ENCODE results near the gene ARHGAP15. TPM values are rescaled to one million over a fixed set of nuclear protein-coding genes. Genes with fewer than 3 reads are reported as not detected.

The ARHGAP15 gene
- total RNA-seq, 2 donors from 2014 or later, result 12.0 to 23.2 TPM

DNA sequence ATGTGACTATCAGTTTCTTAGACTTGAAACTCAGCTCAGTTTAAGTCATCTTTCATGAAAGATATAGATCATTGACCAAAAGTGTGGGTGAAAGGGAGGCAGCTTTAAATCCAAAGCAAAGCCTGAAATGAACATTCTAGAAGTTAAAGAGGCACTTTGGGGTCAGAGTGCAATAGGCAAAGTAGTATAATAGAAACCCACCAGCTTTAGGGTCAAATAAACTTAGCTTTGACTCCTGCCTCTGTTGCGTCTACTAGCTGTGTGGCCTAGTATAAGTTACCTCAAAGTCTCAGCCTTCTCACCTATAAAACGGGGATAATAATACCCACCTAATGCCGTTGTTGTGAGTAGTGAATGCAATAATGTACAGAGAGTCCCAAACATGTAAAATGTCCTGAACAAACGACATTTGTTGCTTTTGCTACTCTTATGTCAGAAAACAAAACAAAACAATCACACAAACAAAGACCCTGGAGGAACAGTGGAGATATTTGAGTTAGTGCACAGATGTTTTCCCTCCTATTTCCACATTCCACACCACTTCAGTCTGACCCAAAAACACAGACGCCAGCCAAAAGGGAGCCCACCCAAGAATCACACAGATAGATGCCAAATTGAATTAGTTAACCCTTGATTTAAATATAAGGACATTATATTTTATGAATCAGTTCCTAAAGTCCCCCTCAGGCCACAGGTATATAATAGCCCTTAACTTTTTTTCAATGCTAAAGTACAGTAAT is 657.0 kb downstream of the ARHGAP15 start:
- DNase-seq (ENCODE audit: low spot score), result no peak
- intact Hi-C loops (cut with DNase I), result no loop called here

DNA sequence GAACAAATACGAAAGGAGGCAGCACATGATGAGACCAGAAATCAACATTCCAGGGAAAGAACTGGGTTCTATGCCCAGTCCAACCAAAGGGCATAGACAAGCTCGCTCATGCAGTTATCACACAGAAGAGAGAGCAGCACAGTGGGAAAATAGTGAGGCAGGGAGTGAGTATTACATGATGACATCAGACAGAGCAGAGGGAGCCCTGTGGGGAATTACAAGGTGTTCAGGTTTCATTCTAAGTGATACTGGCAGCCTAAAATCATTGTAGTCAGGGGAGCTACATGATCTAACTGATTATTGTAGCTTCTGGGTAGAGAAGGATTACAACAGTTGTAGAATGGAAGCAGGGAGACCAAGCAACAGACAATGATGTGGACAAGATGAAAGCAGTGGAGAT is 658.5 kb downstream of the ARHGAP15 start:
- intact Hi-C loops (cut with DNase I), result no loop called here
- DNase-seq (ENCODE audit: low spot score), result no peak

DNA sequence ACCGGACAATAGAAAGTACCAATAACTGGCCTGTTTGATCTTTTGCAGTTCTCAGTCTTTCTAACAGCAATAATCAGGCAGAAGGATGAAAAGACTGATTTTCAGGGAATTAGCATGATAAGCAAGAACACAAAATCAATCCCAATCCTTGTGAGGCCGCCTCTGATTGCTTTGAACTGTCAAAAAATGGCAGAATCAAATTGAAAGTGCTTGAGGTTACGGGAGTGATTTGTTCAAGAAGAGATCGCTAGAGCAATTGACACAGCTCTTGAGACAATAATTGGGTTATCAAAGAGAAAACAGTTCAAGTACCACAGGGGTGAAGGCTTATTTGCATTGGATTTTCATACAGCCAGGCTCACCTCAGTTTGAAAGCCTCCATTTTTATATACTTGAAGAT is 663.4 kb downstream of the ARHGAP15 start:
- intact Hi-C loops (cut with DNase I), result no loop called here
- no peak for DNase-seq (ENCODE audit: low spot score)

DNA sequence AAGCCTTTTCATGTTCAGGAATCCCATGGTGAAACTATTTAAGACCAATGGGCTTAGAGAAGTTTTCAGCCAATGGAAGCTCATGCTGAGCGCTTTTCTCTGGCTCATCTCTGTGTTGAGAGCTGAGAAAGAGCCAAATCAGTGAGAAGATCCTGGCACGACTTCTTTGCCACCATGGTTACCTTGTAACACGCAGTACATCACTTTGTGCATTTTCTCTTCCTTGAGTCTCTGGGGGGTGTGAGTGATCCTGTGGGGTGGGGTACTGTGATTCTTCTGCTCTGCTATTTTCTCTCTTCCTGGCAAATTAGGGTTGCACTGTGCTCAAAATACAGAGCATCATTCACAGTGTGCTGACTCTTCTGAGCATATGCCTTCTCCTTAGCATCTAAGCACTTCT is 664.2 kb downstream of the ARHGAP15 start:
- DNase-seq (ENCODE audit: low spot score), result no peak
- intact Hi-C loops (cut with DNase I), result no loop called here

DNA sequence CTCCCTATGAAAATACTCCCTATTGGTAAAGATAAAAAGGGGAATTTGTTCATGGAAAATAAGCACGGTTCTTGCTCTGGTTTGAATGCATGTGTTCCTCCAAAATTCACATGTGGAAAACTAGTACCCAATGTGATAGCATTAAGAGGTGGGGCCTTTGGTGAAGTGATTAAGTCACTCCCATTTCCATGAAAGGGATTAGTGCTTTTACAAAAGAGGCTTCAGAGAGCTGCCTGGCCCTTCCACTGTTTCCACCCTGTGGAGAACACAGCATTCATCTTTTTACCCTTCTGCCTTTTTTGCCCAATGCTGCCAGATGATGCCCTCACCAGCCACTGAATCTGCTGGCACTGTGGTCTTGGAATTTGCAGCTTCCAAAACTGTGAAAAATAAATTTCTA is 666.8 kb downstream of the ARHGAP15 start:
- intact Hi-C loops (cut with DNase I), result no loop called here
- no peak for DNase-seq (ENCODE audit: low spot score)

DNA sequence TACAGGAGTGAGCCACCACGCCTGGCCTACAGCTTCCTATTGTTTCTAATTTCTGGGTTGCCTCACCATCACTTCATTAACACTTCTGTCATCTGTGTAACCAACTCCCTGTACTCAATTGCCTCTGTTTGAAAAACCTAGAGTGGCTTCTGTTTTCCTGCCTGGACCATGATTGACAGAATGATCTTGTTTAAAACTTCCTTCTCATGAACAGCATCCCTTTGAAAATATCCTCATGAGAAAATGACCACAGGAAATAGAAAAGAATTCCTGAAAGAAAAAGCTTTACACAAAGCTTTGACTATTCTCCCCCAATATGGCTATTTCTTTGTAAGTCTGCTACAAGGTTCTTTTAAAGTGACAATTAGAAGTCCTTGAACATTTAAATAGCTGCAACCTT is 672.3 kb downstream of the ARHGAP15 start:
- intact Hi-C loops (cut with DNase I), result no loop called here
- no peak for DNase-seq (ENCODE audit: low spot score)

DNA sequence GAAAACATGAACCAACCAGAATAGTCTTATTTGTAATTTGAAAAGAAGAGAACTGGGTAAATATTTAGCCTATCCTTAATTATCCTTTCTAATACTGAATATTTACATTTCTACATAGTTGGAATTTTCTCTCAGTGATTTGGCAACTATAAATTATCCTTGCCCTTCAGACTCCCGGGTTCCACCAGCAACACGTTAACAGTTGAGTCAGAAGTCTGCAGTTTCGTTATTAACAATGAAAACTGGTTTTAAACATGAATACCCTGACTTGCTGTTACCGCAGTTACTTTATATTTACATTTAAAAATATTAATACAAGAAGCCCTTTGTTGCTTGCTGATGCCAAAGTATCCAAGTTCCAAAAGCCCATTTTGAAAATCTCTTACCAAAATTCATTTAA is 673.0 kb downstream of the ARHGAP15 start:
- intact Hi-C loops (cut with DNase I), result no loop called here
- DNase-seq (ENCODE audit: low spot score), result no peak

DNA sequence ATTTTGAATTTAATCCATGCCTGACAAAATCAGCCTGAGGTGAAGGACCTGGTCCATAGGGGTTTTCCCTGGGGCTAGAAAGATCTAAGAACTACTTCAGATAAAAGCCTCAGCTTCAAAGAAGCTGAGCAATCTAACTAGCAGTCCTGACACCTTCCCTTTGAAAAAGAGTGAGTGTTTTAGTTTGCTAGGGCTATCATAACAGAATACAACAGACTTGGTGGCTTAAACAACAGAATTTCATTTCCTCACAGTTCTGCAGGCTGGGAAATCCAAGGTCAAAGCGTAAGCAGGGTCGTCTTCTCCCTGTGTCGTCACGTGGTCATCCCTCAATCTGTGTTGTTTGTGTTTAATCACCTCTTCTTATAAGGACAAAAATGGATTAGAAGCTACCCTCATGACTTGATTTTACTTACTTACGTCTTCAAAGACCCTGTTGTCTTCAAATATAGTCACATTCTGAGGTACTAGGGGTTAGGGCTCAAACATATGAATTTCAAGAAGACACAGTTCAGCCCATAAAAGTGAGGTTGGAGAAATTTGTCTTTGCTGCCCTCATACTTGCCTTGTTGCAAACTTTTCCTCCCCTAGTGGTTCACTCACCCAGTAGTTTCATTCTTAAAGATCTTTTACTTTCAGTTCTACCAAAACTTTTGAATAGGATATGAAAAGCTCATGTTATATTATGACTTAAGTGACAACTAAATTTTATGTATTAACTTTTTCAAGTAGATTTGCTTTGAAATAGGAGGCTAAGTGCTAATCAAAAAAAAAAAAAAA is 673.8 kb downstream of the ARHGAP15 start:
- no peak for DNase-seq (ENCODE audit: low spot score)
- intact Hi-C loops (cut with DNase I), result no loop called here

DNA sequence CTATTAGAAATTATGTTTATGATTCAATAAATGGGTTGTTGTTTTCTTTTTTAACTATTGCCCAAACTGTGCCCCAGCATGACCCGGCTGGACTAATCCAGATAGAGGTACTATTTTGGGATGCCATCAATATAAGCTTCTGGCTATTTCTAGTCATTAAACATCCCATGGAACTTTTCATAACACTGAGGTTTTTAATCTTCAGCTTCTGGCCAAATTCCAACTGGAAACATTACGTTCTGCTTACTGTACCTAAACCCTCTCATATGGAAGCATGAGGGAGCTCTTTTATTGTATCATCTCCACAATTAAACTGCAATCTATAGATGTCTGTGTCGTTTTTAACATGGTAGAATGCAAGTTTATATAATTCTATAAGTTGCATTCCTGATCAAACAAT is 674.7 kb downstream of the ARHGAP15 start:
- DNase-seq (ENCODE audit: low spot score), result no peak
- intact Hi-C loops (cut with DNase I), result no loop called here

DNA sequence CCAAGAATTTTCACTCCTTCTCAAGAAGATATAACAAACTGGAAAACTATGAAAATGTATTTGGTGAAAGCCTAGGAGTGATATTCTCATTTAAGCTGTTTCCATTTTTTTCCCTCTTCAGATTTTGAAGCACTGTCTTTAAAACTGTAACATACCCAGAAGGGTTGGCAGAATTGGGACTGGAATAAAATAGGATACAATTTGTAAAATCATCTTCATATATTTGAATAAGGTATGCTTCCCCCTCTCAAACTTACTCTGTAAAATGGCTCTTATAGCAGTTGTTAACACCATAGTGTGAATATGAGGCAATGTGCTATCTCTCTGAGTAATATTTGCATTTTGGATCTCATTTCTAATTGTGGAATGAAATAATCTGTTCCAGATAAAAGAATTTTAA is 676.4 kb downstream of the ARHGAP15 start:
- intact Hi-C loops (cut with DNase I), result no loop called here
- no peak for DNase-seq (ENCODE audit: low spot score)

DNA sequence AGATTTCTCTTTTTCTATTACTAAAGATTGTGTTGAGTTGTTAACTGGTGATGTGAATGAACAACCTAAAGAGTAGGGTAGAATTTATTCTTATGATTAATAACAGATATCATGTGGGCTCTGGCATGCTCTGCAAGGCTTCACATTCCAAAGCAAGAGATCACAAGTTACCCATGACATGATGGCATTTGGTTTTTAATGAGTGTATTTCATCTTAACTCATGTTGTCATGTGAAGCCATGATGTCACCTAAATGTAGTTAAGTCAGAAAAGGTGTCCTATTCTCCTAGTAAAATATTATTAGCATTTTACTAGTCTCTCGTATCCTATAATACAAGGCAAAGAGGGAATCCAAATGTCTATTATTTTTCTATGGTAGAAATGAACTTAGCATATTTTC is 678.0 kb downstream of the ARHGAP15 start:
- DNase-seq (ENCODE audit: low spot score), result no peak
- intact Hi-C loops (cut with DNase I), result no loop called here

DNA sequence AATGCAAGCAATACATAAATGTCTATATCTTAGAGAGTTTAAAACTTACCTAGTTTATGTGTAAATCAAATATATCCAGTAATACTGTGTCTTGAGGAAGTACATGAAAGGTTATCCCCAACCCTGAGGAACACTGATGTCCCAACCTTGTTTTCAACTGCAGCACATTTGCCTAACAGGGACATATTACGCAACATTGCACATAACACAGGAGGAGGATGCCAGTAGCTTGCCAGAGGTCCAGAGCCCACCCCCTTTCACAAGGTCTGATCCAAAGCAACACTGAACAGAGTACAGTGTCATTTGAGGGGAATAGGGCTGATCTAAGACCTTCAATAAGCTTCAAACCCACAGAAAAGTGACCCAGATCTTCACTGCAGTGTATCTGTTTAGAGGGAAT is 678.5 kb downstream of the ARHGAP15 start:
- intact Hi-C loops (cut with DNase I), result no loop called here
- DNase-seq (ENCODE audit: low spot score), result no peak

DNA sequence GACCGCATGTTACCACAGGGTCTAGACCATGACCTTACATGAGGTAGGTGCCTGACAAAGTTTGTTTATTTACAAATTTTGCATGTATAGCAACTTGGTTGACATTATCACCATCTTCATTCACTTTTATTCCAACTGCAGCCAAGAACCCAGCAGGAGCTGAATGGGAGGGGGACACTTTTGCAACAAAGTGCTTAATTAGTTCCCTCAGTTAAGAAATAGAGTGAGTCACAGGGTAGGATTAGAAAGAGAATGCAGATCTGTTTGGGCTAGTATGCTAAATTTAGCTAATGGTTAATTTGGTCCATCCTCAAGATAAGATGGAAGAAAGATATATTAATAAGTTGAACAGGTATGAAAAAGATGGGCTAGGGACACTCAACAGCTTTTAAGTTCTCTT is 678.9 kb downstream of the ARHGAP15 start:
- intact Hi-C loops (cut with DNase I), result no loop called here
- DNase-seq (ENCODE audit: low spot score), result no peak

DNA sequence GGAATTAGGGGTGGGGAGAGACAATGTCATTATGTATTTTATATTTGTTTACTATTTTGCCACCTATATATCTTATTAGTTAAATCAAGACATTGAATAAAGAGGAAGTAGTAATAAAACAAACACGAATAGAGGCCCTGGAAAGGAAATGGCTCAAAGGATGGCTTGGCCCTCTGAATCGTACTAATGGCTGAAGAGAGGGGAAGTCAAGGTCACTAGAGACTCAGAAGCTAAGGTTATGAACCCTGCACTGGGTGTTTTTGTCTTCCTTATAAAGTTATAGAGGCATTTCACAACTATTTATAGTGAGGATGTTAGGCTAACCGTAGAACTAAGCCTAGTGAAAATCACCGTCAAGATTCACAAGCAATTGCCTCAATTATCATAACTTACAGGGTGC is 685.9 kb downstream of the ARHGAP15 start:
- intact Hi-C loops (cut with DNase I), result no loop called here
- DNase-seq (ENCODE audit: low spot score), result no peak

DNA sequence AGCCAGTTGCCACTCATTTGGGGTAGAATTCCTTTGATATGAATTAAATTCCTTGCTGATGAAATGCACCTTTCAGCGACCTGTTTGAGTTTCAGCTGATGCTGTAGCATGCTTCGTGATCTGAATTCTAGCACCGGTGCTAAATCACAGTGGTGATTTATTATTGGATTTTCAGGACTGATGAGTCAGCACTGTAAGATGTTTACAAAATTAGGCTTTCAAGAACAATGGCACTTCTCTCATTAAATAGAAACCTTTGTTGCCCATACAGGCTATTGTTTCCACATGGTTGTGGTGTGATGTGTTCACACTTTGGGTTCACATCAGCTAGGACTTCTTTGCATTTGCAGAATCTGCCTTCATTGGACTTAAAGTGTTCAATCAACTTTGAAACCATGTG is 687.7 kb downstream of the ARHGAP15 start:
- no peak for DNase-seq (ENCODE audit: low spot score)
- intact Hi-C loops (cut with DNase I), result no loop called here

Measured in posterior vena cava (tissue), 2 donors.